Thoracic aorta (tissue), 2 donors: Measurements from ENCODE around the gene TCP11. TPM values are rescaled to one million over a fixed set of nuclear protein-coding genes. Genes with fewer than 3 reads are reported as not detected.
A peak's percentile ranks its signal among the peaks of the same experiment; 100 is the strongest.

ENCODE experiments used
- ATAC-seq: fragments of 150-250 bp; one replicate; pipeline ENCODE4 v1.8.0; 2017; ENCODE audit warnings: low read depth; ENCODE audit not compliant: insufficient number of reproducible peaks, low FRiP score
- DNase-seq: peaks from one replicate; pipeline ENCODE4 v3.0.0-alpha.2; 2020; ENCODE audit warnings: low spot score
- H3K27ac ChIP-seq, 2 donors: fragments of 200-600 bp; sonication (generic); 1 replicate in 1 of 2; 2 replicates in 1 of 2; pipeline ENCODE4 v1.5.1; 2016; ENCODE audit warnings: mild to moderate bottlenecking in 2 of 2, moderate library complexity in 2 of 2
- H3K27me3 ChIP-seq: fragments of 200-600 bp; sonication (generic); replicated peaks from 2 replicates; pipeline ENCODE4 v1.6.0; 2016; ENCODE audit warnings: mild to moderate bottlenecking; ENCODE audit not compliant: insufficient read depth
- H3K36me3 ChIP-seq: fragments of 200-600 bp; sonication (generic); one replicate; pipeline ENCODE4 v1.5.1; 2016
- H3K4me1 ChIP-seq, 2 donors: fragments of 200-600 bp; sonication (generic); 1 replicate in 1 of 2; 2 replicates in 1 of 2; pipeline versions ENCODE4 v1.5.1 to v1.6.0; 2016; ENCODE audit warnings: low read depth in 2 of 2, mild to moderate bottlenecking in 1 of 2; ENCODE audit not compliant: control insufficient read depth in 1 of 2
- H3K4me3 ChIP-seq: fragments of 200-600 bp; sonication (generic); 2 replicates; pipeline ENCODE4 v1.5.1; 2016; ENCODE audit warnings: mild to moderate bottlenecking
- H3K9me3 ChIP-seq: fragments of 200-600 bp; sonication (generic); 2 replicates; pipeline ENCODE4 v1.5.1; 2016
- CTCF ChIP-seq: fragments of 200-600 bp; sonication (generic); IDR thresholded peaks from one replicate; pipeline ENCODE4 v1.5.1; 2019; ENCODE audit warnings: antibody characterized with exemption
- total RNA-seq, 2 donors: library from RNA; depleted of rRNA; stranded (reverse); fragments of >200 nt; gene quantifications; one replicate each; pipeline versions ENCODE4 v1.1.0 to v1.2.3, GENCODE V29; 2016

The TCP11 gene
- total RNA-seq, 2 donors from 2014 or later: not detected

- H3K27ac ChIP-seq: no peak overlapping the region
- H3K9me3 ChIP-seq: no peaks in the 10 kb centered on the region
- DNase-seq: no peak
- no peak overlapping the region for H3K4me3 ChIP-seq
- H3K27me3 ChIP-seq: no peaks in the 10 kb centered on the region
- H3K4me1 ChIP-seq: peaks cover 0 to 19% of the 10 kb centered on the region in 2 donors
- no peak for TF ChIP-seq CTCF
- peaks cover 96% of the 10 kb centered on the region for H3K36me3 ChIP-seq
- no peak for ATAC-seq
These were observed 58.3 kb downstream of the TCP11 start for GRCh38 chr6:35082733-35083403.

DNA sequence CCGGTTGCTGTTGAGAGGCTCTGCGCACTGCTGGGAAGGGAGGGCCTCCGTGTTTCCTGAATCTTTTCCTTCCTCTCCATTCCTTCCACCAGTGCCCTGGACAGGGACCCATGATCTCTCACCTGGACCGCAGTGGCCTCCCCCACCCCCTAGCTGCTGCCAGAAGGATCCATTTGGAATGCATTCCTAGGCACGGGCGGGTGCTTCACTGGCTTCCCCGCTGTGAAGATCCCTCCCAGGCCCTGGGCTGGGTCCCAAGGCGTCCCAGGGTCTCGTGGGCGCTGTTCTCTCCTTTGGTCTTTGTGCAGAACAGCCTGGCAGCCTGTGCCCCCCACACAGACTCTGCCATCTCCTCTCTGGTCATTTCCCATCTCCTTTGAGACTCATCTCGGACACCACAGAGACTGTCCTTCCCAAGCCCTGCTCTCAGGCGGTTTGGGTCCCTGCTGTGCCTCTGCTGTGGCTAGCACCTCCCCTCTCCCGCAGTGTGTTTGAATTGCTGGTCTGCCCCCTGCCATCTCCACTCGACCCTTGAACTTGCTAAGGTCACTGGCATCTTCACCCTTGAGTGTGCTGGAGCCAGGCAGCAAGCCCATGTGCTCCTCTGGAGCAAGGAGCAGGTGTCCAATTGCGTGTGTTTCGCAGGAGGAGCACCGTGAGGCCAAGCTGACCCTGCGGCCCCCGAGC is 59.0 kb downstream of the TCP11 start:
- Histone ChIP-seq H3K9me3 (no peaks in the 10 kb centered on the region), H3K4me3 (no peak overlapping the region), H3K27me3 (no peaks in the 10 kb centered on the region), H3K27ac (peak overlapping the region in 1 of 2 donors; percentile 36), H3K4me1 (peaks cover 0 to 12% of the 10 kb centered on the region in 2 donors), H3K36me3 (peaks cover 98% of the 10 kb centered on the region)
- DNase-seq: no peak
- ATAC-seq: no peak
- TF ChIP-seq CTCF: no peak

- no peak for DNase-seq
- ATAC-seq: no peak
These were observed 59.7 kb downstream of the TCP11 start for GRCh38 chr6:35081426-35081851.

GRCh38 chr6:35080821-35081425 is 60.2 kb downstream of the TCP11 start:
- DNase-seq (no peak), ATAC-seq (no peak)
- Histone ChIP-seq H3K27me3 (no peaks in the 10 kb centered on the region), H3K9me3 (no peaks in the 10 kb centered on the region), H3K4me3 (no peak overlapping the region), H3K36me3 (peaks cover 91% of the 10 kb centered on the region), H3K4me1 (no peaks in the 10 kb centered on the region), H3K27ac (peak overlapping the region in 1 of 2 donors; percentile 7)
- no peak for TF ChIP-seq CTCF

More at GRCh38 chr6:35081426-35081851, 59.7 kb downstream of the TCP11 start:
- Histone ChIP-seq H3K4me1 (peaks cover 0 to 5% of the 10 kb centered on the region in 2 donors), H3K36me3 (peaks cover 94% of the 10 kb centered on the region), H3K4me3 (no peak overlapping the region), H3K27ac (peak overlapping the region; percentile 7 to 36), H3K27me3 (no peaks in the 10 kb centered on the region), H3K9me3 (no peaks in the 10 kb centered on the region)
- TF ChIP-seq CTCF: no peak

- Histone ChIP-seq H3K9me3 (no peaks in the 10 kb centered on the region), H3K36me3 (peaks cover 87% of the 10 kb centered on the region), H3K27me3 (no peaks in the 10 kb centered on the region), H3K27ac (no peak overlapping the region), H3K4me3 (no peak overlapping the region), H3K4me1 (no peaks in the 10 kb centered on the region)
- ATAC-seq (no peak), DNase-seq (no peak)
- no peak for TF ChIP-seq CTCF
These were observed 61.0 kb downstream of the TCP11 start for GRCh38 chr6:35080016-35080680.
